NCI-H2196 (cell line): ENCODE results near the gene CSHL1.
"Not testable (repeated sequence)": the region's sequence is repeated elsewhere in the genome, so short reads cannot be mapped to it uniquely, and the experiment has no call there.

Experiments
- DNase-seq: peaks from one replicate; lab custom pipeline; 2025; ENCODE audit not compliant: unreplicated experiment; lab: John Stamatoyannopoulos, UW

CSHL1 gene

DNA sequence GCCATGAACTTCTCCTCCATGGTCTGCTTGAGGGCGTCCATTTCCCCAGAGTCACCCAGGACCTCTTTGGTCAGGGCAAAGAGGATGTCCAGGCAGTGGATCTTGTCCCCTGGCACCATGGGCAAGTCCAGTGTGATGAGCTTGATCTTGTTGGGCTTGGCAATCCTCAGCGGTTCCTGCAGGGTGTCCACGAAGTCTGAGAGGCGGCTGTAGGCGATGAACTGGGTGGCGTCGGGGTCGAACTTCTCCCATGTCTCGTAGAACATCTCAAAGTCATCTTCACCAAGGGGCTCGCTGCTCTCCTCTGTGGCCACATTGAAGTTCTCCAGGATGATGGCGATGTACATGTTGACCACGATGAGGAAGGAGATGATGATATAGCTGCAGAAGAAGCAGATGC lies 30.1 kb upstream of the CSHL1 start:
- DNase-seq: no peak

DNA sequence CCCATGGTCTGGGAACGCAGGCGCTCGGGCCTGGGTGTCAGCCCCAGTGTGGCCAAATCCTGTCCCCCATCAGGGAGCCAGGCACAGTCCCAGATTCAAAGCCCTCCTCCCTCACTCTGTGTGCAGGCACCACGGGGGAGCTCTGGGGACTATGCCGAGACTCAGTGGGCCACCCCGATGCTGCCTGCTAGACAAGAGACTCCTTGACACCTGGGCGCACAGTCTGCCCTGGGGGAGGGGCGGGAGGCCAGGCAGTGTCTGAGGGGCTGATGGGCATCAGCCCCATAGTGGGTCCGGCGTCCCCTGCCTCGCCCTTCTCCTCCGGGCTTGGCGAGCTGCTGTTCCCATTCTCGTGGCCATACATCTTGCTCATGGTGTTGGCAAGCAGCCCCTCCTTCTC lies 29.5 kb upstream of the CSHL1 start:
- DNase-seq: no peak

DNA sequence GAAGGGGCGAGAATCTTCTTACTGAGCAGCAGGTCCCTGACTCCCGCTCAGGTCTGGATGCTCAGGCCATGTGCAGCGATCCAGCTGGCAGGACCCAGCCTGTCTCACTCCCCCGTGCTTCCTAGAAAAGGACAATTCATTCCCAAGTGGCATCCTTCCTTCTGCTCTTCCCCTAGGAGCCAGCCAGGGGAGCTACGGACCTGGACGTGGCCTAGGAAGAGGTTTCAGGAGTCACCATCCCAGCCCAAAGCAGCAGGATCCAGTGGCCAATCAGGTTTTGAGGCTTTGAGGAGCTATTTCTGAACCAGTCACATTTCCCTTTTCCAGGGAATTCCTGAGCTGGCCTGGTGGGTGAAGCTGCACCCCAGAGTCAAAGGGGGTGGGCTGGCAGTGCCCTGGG lies 28.8 kb upstream of the CSHL1 start:
- no peak for DNase-seq

DNA sequence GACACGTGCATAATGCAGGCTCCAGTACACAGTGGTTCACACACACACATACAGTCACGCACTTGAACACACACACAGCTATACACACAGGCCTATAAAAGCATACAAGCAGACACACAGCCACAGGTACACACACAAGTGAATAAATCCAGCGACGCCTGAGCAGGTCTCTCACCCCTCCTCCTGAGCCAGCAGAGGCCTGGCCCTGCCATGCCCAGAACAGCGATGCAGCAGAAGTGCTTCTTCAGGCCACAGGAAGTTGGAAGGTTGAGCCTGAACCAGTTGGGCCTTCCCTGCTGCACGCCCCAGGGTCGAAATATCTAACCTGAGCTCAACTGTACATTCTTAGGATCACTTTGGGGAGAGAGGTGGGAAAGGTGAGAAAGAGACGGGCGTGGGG lies 28.3 kb upstream of the CSHL1 start:
- no peak for DNase-seq

GRCh38 chr17:63937920-63938319 lies 26.9 kb upstream of the CSHL1 start:
- no peak for DNase-seq

DNA sequence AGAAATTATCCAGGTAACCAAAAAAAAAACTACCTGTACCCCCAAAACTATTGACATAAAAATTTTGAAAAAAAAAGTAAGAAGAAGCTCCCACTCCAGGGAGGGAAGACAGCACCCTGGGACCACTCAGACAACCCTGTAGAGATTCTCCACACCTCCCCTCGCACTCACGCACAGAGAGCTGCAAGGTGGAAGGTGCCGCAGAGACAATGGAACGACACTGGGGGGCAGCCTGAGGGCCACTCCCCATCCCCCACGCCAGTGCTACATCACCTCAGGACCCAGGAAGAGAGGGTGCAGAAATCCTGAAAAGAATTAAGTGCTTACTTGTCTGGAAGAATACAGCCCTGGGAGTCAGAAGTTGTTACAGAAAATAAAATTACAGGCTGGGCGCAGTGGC lies 26.3 kb upstream of the CSHL1 start:
- no peak for DNase-seq

- no peak for DNase-seq
Observed at GRCh38 chr17:63934183-63935112, 23.4 kb upstream of the CSHL1 start.

DNA sequence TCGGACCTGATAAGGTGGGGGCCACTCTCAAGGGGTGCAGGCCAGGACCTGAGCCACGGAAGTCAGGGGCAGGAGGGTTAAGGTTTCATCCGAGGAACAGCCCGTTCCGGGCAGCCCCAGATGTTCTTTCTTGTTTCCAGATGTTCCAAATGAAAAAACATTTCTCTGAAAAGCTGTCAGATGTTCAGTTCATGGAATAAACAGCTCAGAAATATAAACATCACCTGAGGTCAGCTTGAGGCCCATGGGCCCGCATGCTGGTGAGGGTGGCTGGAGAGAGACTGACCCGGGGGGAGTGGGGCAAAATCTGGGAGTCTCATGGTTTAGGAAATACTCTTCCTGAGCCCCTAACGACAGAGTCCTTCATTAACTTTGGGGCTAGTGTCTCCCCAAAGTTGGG lies 22.5 kb upstream of the CSHL1 start:
- no peak for DNase-seq

DNA sequence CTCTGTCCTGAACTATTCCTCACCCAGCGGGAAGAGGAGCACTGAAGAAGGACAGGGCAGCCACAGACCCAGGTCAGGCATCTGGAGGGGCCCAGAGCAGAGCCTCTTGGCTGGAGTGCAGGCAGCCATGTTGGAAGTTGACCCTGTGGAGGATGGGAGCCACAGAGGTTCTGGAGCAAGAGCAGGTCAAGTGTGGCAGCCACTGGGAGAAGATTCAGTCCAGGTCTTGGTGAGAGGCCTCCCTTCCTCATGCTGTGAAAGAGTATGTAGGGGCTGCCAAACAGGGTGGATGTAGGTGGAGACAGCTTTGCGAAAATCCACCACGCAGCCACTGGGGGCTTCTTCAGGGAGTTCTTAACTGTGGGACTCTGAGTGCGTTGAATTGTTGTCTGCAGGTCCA lies 21.7 kb upstream of the CSHL1 start:
- no peak for DNase-seq

DNA sequence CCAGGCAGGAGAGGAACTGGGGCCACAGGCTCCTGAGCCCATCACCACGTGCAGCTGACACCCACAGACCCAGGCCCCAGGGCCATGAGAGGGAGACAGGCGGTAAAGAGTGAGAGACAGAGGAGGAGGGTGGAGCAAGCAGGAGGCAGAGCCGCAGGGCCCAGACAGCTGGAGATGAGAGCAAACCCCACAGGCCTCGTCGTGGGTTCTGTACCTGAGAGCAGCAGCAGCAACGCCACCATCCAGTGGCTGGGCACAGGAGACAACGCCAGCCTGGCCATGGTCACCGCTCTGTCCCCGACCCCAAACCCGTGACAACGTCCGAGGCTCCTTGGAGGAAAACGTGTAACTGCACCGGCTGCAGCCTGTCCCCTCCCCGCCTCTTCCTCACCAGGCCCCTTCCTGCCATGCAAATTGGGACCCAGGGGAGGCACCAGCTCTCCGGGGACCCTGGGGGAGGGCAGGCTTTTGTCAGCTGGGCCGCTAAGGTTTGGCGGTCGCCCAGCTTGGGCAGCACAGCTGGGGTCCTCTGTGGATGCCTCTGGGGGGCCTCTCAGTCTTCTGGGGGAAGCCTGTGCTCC lies 21.0 kb upstream of the CSHL1 start, which contains the start of gene CD79B:
TSS of gene CD79B (minus strand) at position 351 of the 581 bp plus-strand sequence. CDS start at position 281, 70 bp downstream.
- no peak for DNase-seq

DNA sequence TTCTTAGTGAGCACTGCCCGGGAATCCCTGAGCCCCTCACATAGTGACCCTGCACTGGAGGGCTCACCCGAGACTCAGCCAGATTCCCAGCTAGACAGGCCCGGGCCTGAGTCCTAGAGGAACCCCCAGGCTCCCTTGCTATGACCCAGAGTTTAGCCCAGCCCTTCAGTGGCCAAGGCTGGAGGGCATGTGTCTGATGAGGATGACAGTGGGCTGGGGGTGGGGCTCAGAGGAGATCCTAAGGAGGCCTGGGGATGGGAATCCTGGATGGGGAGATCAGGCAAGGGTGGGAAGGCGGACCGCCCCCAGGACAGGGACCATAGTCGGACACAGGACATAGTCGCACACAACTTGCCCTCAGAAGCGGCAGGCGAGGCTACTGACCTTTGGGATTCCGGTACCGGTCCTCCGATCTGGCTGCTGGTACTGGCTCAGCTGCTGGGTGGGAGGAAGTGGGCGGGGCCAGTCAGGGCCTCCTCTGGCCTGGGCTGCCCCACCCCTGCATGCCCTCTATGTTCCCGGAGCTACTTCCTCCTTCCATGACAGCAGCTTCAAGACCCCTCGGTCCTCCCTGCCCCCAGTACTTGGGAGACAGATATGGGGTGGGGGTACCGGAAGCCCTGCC lies 20.0 kb upstream of the CSHL1 start:
- no peak for DNase-seq

DNA sequence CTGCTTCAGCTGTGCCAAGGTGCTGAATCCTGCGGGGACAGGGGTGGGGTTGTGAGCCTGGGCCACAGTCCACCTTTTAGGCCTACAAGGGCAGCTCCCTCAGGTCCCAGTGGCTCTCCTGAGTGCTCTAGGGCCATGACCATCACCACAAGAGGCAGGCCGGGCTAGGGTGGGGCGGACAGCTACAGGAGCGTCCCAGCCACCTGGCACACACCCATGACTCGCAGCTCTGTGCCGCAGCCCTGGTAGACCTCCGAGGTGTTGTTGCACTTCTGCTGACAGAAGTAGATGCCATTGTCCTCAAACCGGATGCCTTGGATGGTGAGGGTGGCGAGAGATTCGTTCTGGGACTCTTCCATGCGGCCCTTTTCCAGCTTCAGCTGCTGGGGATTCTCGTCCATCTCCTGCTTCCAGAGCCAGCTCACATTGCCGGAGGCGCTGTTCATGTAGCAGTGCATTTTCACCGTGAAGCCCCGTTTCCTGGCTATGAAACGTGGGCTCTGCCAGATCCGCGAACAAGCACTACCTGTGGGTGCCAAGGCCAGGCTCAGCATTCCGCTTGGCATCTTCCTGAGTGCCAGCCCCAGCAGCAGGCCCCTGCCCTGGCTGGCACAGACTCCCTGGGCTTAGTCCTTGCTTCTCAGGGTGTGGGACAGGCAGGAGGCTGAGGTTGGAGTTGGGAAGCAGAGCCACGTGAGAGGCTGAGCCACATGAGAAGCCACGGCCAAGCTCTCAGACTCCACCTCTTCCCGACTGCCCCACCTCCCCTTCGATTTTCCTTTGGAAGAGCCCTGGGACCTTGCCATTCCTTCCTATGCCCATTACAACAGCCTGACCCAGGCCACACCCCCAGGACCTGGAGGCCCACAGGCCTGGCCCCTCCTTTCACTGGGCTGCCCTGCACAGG lies 19.1 kb upstream of the CSHL1 start:
- DNase-seq: no peak

DNA sequence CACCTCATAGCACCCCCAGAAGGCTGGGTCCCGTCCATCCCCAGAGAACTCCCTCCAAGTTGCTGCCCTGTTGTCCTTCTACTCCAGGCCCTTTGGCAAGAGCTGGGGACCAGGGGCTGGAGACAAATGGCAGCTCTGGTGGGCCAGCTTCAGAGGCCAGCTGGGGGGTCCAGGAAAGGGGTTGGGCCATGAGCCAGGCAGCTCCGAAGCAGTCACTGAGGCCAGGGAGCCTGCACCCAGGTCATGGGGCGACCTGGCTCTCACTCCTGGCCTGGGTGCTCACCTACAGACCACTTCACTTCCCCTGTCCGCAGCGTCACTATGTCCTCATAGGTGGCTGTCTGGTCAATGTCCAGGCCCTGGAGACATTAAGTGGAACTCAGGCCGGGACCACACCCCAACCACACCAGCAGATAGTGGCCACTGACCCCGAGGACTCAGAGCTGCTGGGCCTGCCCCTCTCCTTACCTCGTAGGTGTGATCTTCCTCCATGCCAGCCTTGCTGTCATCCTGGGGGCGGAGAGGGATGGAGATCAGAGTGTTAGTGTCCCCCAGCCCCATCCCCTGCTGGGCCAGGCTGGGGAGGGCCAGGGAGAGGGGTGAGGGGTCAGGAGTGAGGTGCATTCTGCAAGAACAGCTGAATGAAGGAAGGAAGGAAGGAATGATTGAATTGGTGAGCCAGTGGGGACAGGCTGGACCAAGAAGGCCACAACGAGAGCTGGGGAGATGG lies 18.1 kb upstream of the CSHL1 start:
- DNase-seq: no peak

GRCh38 chr17:63928172-63928666 lies 17.2 kb upstream of the CSHL1 start:
- DNase-seq: no peak

DNA sequence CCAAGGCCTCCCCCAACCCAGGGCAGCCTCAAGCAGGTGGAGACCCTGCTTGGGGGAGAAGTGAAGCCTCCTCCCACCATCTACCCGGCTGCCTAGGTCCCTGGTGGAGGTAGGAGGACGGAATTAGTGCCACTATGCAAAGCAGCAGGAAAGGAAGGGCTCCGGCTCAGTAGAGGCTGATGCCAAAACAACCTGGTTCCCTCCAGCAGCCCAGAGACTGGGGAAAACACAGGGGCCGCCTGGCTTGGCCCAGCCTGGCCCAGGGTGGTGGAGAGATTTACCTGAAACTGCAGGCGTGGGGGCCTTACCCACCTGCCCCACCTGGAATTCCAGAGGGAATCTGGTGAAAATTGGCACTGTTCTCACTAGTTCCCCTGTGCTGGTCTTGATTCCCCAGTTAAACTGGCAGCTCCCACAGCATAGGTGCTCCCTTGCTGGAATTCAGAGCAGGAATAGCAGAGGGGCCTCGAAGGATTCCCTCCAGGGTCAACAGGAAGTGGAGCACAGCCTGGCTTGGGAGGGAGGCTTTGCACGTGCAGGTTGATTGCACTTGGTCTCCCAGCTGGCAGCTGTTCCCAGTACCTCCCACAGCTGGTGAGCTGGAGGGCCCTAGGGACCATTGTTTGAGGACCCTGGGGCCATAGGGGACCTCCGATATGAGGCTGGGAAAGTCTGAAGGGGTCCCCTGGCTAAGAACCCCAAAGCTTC lies 16.6 kb upstream of the CSHL1 start:
- DNase-seq: no peak

DNA sequence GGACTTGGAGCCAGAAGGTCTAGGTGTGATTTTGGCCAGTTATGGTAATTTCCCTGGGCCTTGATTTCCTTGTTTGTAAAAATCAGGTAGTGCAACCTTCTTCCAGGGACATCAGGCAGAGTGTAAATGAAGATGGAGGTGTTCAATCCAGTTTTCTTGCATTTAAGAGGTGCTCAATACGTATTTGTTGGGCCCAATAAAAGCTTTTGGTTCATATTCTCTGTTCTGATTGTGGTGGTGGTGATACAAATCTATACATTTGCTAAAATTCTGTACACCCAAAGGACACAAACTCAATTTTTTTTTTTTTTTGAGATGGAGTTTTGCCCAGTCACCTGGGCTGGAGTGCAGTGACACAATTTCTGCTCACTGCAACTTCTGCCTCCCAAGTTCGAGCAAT lies 15.1 kb upstream of the CSHL1 start:
- no peak for DNase-seq

GRCh38 chr17:63925615-63926014 lies 14.6 kb upstream of the CSHL1 start:
- DNase-seq: no peak

DNA sequence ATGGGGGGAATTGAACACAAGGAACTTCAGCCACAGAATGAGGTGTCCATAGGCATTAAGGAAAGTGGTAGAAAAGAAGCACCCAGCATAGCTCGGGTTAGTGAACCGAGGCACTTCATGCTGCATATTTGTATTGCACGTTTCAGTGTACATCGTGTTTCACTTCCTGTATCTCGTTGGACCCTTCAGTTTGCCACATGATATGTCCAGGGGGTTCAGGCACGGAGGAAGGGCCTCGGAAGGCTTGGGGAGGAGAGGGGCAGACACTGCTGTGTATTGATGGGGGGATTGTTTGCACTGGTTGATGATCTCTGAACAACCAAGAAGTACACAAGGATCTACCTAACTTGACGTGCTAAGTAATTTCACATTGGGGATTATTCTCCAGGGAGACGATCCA lies 11.3 kb upstream of the CSHL1 start:
- not testable (repeated sequence) for DNase-seq

- not testable (repeated sequence) for DNase-seq
Observed at GRCh38 chr17:63920779-63921178, 9.7 kb upstream of the CSHL1 start.

GRCh38 chr17:63920050-63920449 lies 9.0 kb upstream of the CSHL1 start:
- not testable (repeated sequence) for DNase-seq
